H9 (cell line): ENCODE measurements around the gene ROBO1. TPM values are rescaled to one million over a fixed set of nuclear protein-coding genes. Genes with fewer than 3 reads are reported as not detected.

ENCODE experiments used
- DNase-seq: peaks from one replicate; pipeline ENCODE4 v3.0.0-alpha.2; 2017
- H2AFZ ChIP-seq: one replicate; pipeline ENCODE4 v1.6.1; 2013; ENCODE audit warnings: mild to moderate bottlenecking, low read length, control low read depth, moderate library complexity
- H2AK5ac ChIP-seq: 2 replicates; pipeline ENCODE4 v1.6.1; 2013; ENCODE audit warnings: low read length, control low read depth, mixed read lengths; ENCODE audit not compliant: insufficient read length
- H2BK120ac ChIP-seq: one replicate; pipeline ENCODE4 v1.6.1; 2013; ENCODE audit warnings: low read depth, mild to moderate bottlenecking, low read length, control low read depth, inconsistent platforms; ENCODE audit not compliant: poor library complexity, severe bottlenecking
- H2BK12ac ChIP-seq: 2 replicates; pipeline ENCODE4 v1.6.1; 2013; ENCODE audit warnings: low read length, control low read depth, mixed read lengths, low read depth; ENCODE audit not compliant: insufficient read length
- H2BK15ac ChIP-seq: 2 replicates; pipeline ENCODE4 v1.6.1; 2013; ENCODE audit warnings: low read depth, low read length, control low read depth
- H2BK20ac ChIP-seq: one replicate; pipeline ENCODE4 v1.6.1; 2013; ENCODE audit warnings: low read depth, mild to moderate bottlenecking, low read length, control low read depth, inconsistent platforms; ENCODE audit not compliant: poor library complexity, severe bottlenecking
- H2BK5ac ChIP-seq: 2 replicates; pipeline ENCODE4 v1.6.1; 2013; ENCODE audit warnings: low read length, control low read depth, mixed read lengths; ENCODE audit not compliant: insufficient read length
- H3K14ac ChIP-seq: 2 replicates; pipeline ENCODE4 v1.6.1; 2013; ENCODE audit warnings: low read length, control low read depth; ENCODE audit not compliant: insufficient read depth
- H3K18ac ChIP-seq: 2 replicates; pipeline ENCODE4 v1.6.1; 2013; ENCODE audit warnings: low read depth, mild to moderate bottlenecking, mixed read lengths, low read length, control low read depth; ENCODE audit not compliant: insufficient read length
- H3K23ac ChIP-seq: 2 replicates; pipeline ENCODE4 v1.6.1; 2013; ENCODE audit warnings: low read length, control low read depth, mixed read lengths, low read depth; ENCODE audit not compliant: insufficient read length
- H3K23me2 ChIP-seq: 2 replicates; pipeline ENCODE4 v1.6.1; 2013; ENCODE audit warnings: low read depth, mild to moderate bottlenecking, mixed read lengths, low read length, control low read depth; ENCODE audit not compliant: insufficient read length, poor library complexity, severe bottlenecking
- H3K27ac ChIP-seq: 2 replicates; pipeline ENCODE4 v1.5.1; 2013; ENCODE audit warnings: low read length, control low read depth, mixed read lengths, low read depth; ENCODE audit not compliant: insufficient read length
- H3K27me3 ChIP-seq: 2 replicates; pipeline ENCODE4 v1.6.1; 2013; ENCODE audit warnings: low read length, control low read depth, inconsistent platforms; ENCODE audit not compliant: insufficient read depth
- H3K4ac ChIP-seq: 2 replicates; pipeline ENCODE4 v1.6.1; 2013; ENCODE audit warnings: low read depth, mild to moderate bottlenecking, control low read depth, inconsistent platforms, low read length, moderate library complexity
- H3K4me1 ChIP-seq: 2 replicates; pipeline ENCODE4 v1.6.1; 2013; ENCODE audit warnings: low read length, control low read depth, inconsistent platforms; ENCODE audit not compliant: insufficient read depth
- H3K4me2 ChIP-seq: 2 replicates; pipeline ENCODE4 v1.6.1; 2013; ENCODE audit warnings: low read length, control low read depth, mixed read lengths; ENCODE audit not compliant: insufficient read length, insufficient read depth
- H3K56ac ChIP-seq: 2 replicates; pipeline ENCODE4 v1.6.1; 2013; ENCODE audit warnings: low read depth, mild to moderate bottlenecking, mixed read lengths, low read length, control low read depth; ENCODE audit not compliant: insufficient read length
- H3K79me1 ChIP-seq: 2 replicates; pipeline ENCODE4 v1.6.1; 2013; ENCODE audit warnings: low read depth, mild to moderate bottlenecking, moderate library complexity, low read length, control low read depth, inconsistent platforms; ENCODE audit not compliant: insufficient read depth, poor library complexity, severe bottlenecking
- H3K79me2 ChIP-seq: 2 replicates; pipeline ENCODE4 v1.6.1; 2013; ENCODE audit warnings: low read length, control low read depth, inconsistent platforms; ENCODE audit not compliant: insufficient read depth
- H3K9ac ChIP-seq: 2 replicates; pipeline ENCODE4 v1.6.1; 2013; ENCODE audit warnings: low read length, control low read depth, mixed read lengths; ENCODE audit not compliant: insufficient read length; ENCODE audit errors: extremely low read depth
- H3K9me3 ChIP-seq: one replicate; pipeline ENCODE4 v1.6.1; 2013; ENCODE audit warnings: low read depth, low read length, inconsistent platforms; ENCODE audit not compliant: control insufficient read depth
- H3T11ph ChIP-seq: one replicate; pipeline ENCODE4 v1.6.1; 2013; ENCODE audit warnings: mild to moderate bottlenecking, low read length, control low read depth, inconsistent platforms
- H4K20me1 ChIP-seq: one replicate; pipeline ENCODE4 v1.6.1; 2013; ENCODE audit not compliant: control insufficient read depth, insufficient read length, insufficient read depth
- H4K5ac ChIP-seq: 2 replicates; pipeline ENCODE4 v1.6.1; 2013; ENCODE audit warnings: low read depth, mild to moderate bottlenecking, mixed read lengths, low read length, control low read depth; ENCODE audit not compliant: insufficient read length
- H4K8ac ChIP-seq: replicated peaks from 2 replicates; pipeline ENCODE4 v1.6.1; 2013; ENCODE audit warnings: low read length, control low read depth, mixed read lengths, low read depth; ENCODE audit not compliant: insufficient read length
- H4K91ac ChIP-seq: 2 replicates; pipeline ENCODE4 v1.6.1; 2013; ENCODE audit warnings: low read depth, mild to moderate bottlenecking, moderate library complexity, mixed read lengths, low read length, control low read depth; ENCODE audit not compliant: insufficient read length
- H3K27ac Mint-ChIP-seq, 3 experiments: 2 replicates in 2 of 3; 3 replicates in 1 of 3; pipeline ENCODE4 v1.8.0; 2020 to 2021; ENCODE audit warnings: mixed read lengths in 3 of 3, mild to moderate bottlenecking in 1 of 3, moderate library complexity in 1 of 3
- H3K27me3 Mint-ChIP-seq: 2 replicates; pipeline ENCODE4 v1.8.0; 2021; ENCODE audit warnings: low read depth, mild to moderate bottlenecking, moderate library complexity, mixed read lengths
- H3K36me3 Mint-ChIP-seq, 3 experiments: 2 replicates in 2 of 3; 3 replicates in 1 of 3; pipeline ENCODE4 v1.8.0; 2020 to 2021; ENCODE audit warnings: low read depth in 3 of 3, mixed read lengths in 3 of 3; ENCODE audit not compliant: insufficient read depth in 1 of 3
- H3K4me1 Mint-ChIP-seq, 2 experiments: 2 replicates each; pipeline ENCODE4 v1.8.0; 2020; ENCODE audit warnings: mixed read lengths in 2 of 2
- H3K4me3 Mint-ChIP-seq, 2 experiments: 2 replicates in 1 of 2; 3 replicates in 1 of 2; pipeline ENCODE4 v1.8.0; 2020 to 2021; ENCODE audit warnings: mild to moderate bottlenecking in 2 of 2, mixed read lengths in 2 of 2, moderate library complexity in 1 of 2
- H3K9me3 Mint-ChIP-seq, 2 experiments: 2 replicates in 1 of 2; 3 replicates in 1 of 2; pipeline ENCODE4 v1.8.0; 2020; ENCODE audit warnings: mild to moderate bottlenecking in 2 of 2, mixed read lengths in 2 of 2, moderate library complexity in 1 of 2
- total RNA-seq: library from RNA; stranded (reverse); gene quantifications from 2 replicates; pipeline ENCODE4 v1.2.1, GENCODE V29; 2021
- TF ChIP-seq, protein P1 (sequence below): fragments of 200-600 bp; sonication (generic); conservative IDR thresholded peaks from 3 replicates; pipeline ENCODE4 v1.8.0; 2021; ENCODE audit warnings: antibody characterized with exemption, mild to moderate bottlenecking

The ROBO1 gene
- total RNA-seq, 1 experiment from 2014 or later: 62.7 TPM

- no peak overlapping the region for H2AK5ac ChIP-seq
- no peak overlapping the region for H3K18ac ChIP-seq
- H3K23me2 ChIP-seq: no peaks in the 10 kb centered on the region
- H2BK12ac ChIP-seq: no peak overlapping the region
- no peaks in the 10 kb centered on the region for H3K9me3 ChIP-seq
- no peak overlapping the region for H3K4ac ChIP-seq
- no peak overlapping the region for H4K8ac ChIP-seq
- no peak overlapping the region for H2BK120ac ChIP-seq
- no peaks in the 10 kb centered on the region for H3K79me1 ChIP-seq
- no peak overlapping the region for H3K27ac ChIP-seq
- H3K4me3 Mint-ChIP-seq: no peak overlapping the region
- no peak overlapping the region for H2BK15ac ChIP-seq
- H2BK20ac ChIP-seq: no peak overlapping the region
- TF ChIP-seq, protein P1, sequence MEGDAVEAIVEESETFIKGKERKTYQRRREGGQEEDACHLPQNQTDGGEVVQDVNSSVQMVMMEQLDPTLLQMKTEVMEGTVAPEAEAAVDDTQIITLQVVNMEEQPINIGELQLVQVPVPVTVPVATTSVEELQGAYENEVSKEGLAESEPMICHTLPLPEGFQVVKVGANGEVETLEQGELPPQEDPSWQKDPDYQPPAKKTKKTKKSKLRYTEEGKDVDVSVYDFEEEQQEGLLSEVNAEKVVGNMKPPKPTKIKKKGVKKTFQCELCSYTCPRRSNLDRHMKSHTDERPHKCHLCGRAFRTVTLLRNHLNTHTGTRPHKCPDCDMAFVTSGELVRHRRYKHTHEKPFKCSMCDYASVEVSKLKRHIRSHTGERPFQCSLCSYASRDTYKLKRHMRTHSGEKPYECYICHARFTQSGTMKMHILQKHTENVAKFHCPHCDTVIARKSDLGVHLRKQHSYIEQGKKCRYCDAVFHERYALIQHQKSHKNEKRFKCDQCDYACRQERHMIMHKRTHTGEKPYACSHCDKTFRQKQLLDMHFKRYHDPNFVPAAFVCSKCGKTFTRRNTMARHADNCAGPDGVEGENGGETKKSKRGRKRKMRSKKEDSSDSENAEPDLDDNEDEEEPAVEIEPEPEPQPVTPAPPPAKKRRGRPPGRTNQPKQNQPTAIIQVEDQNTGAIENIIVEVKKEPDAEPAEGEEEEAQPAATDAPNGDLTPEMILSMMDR: no peak
- no peaks in the 10 kb centered on the region for H3K36me3 Mint-ChIP-seq
- no peak overlapping the region for H4K91ac ChIP-seq
- no peak overlapping the region for H3K56ac ChIP-seq
- H3K4me1 Mint-ChIP-seq: peaks cover 0 to 6% of the 10 kb centered on the region in 2 experiments; a peak in 1 of 4 replicates
- no peak overlapping the region for H3K23ac ChIP-seq
- H3K27me3 Mint-ChIP-seq: no peaks in the 10 kb centered on the region
- H3K9me3 Mint-ChIP-seq: no peaks in the 10 kb centered on the region
- no peak overlapping the region for H3K9ac ChIP-seq
- H3K14ac ChIP-seq: no peak overlapping the region
- no peak overlapping the region for H3K27ac Mint-ChIP-seq
- DNase-seq: no peak
- H4K20me1 ChIP-seq: no peaks in the 10 kb centered on the region
- no peak overlapping the region for H3K4me2 ChIP-seq
- H3K4me1 ChIP-seq: no peaks in the 10 kb centered on the region
- H3K79me2 ChIP-seq: no peaks in the 10 kb centered on the region
- no peak overlapping the region for H2AFZ ChIP-seq
- no peaks in the 10 kb centered on the region for H3K27me3 ChIP-seq
- H4K5ac ChIP-seq: no peak overlapping the region
- no peak overlapping the region for H3T11ph ChIP-seq
- no peak overlapping the region for H2BK5ac ChIP-seq
These were observed 181.6 kb downstream of the ROBO1 start for GRCh38 chr3:79586232-79586631.
